ENCODE results near the gene VAPA. TPM values are rescaled to one million over a fixed set of nuclear protein-coding genes. Genes with fewer than 3 reads are reported as not detected.

The VAPA gene
- total and polyA plus RNA-seq, 2 of the 4 experiments (the other 2 are of a cell fraction), result 199 to 206 TPM

GRCh38 chr18:9997711-9998110 lies 83.9 kb downstream of the VAPA start:
- ChIA-PET CTCF (interaction anchor here (0.6 kb wide), 1 partner anchor 1330 kb away, joined by 4 read pairs; no protein-coding TSS in a partner anchor), POLR2A (ENCODE audit: unreplicated experiment) (no interaction called here)
- TF ChIP-seq USF2 (IDR thresholded peaks at IDR 0.05; ENCODE audit: low read depth, low read length) (no peak), MAZ (IDR thresholded peaks at IDR 0.05; ENCODE audit: borderline replicate concordance, low read depth, low read length) (no peak), SMC3 (IDR thresholded peaks at IDR 0.05; ENCODE audit: low read depth, low read length) (no peak), FOS (IDR thresholded peaks at IDR 0.05; ENCODE audit: low read depth, low read length) (no peak), ELK1 (IDR thresholded peaks at IDR 0.05; ENCODE audit: borderline replicate concordance, low read depth, low read length) (no peak), RFX5 (IDR thresholded peaks at IDR 0.05; ENCODE audit: low read depth, low read length) (no peak), CEBPB (IDR thresholded peaks at IDR 0.05; ENCODE audit: low read depth, low read length) (no peak), RAD21 (IDR thresholded peaks at IDR 0.05; ENCODE audit: low read length) (no peak), MXI1 (IDR thresholded peaks at IDR 0.05; ENCODE audit: borderline replicate concordance, low read depth, low read length) (no peak), MAFK (IDR thresholded peaks at IDR 0.05; ENCODE audit: low read depth, low read length) (no peak), RCOR1 (IDR thresholded peaks at IDR 0.05; ENCODE audit: insufficient replicate concordance, low read length) (no peak), CHD1 (IDR thresholded peaks at IDR 0.05; ENCODE audit: low read depth, low read length) (no peak)
- no peak overlapping the region for H4K91ac ChIP-seq (ENCODE audit: insufficient read depth, low read depth, low read length)
- H4K20me1 ChIP-seq (ENCODE audit: insufficient read depth, low read length), result no peaks in the 10 kb centered on the region
- no peak overlapping the region for H3K23ac ChIP-seq (ENCODE audit: low read depth, low read length)
- H3K9me1 ChIP-seq (ENCODE audit: insufficient read depth, low read length), result 0 out of 2 replicates have a peak, but pooled peaks cover 5% of the 10 kb centered on the region
- H3K27me3 ChIP-seq (ENCODE audit: control insufficient read depth, insufficient read depth, low read length), result peaks cover 11% of the 10 kb centered on the region
- no TSS peak for BruUV-seq (replicated peaks)
- H3K4ac ChIP-seq (ENCODE audit: low read depth, low read length), result no peak overlapping the region
- H2BK15ac ChIP-seq (ENCODE audit: low read depth, low read length), result no peak overlapping the region
- H2AFZ ChIP-seq (replicated peaks; ENCODE audit: low read length, poor library complexity), result no peak overlapping the region
- no peak overlapping the region for H3K14ac ChIP-seq (replicated peaks; ENCODE audit: low read depth, low read length)
- H2BK20ac ChIP-seq (ENCODE audit: low read depth, low read length), result no peak overlapping the region
- no peak overlapping the region for H3K27ac ChIP-seq (ENCODE audit: insufficient read depth, low read length)
- H3K56ac ChIP-seq (ENCODE audit: extremely low read depth, insufficient read depth, low read length), result no peak overlapping the region
- H3K4me1 ChIP-seq (ENCODE audit: control insufficient read depth, insufficient read depth, low read length), result peaks cover 2% of the 10 kb centered on the region; the same call in 1 of the 2 replicates
- WGBS, 2 experiments (ENCODE audit: extremely low coverage in 2 of 2, insufficient read length in 1 of 2), result 50% methylated on average over 1 of the region's 1 CpG; no CpG with 5 or more reads in 1 of the 2 experiments
- H2BK120ac ChIP-seq (ENCODE audit: low read depth, low read length), result no peak overlapping the region
- no peak overlapping the region for H2AK9ac ChIP-seq (replicated peaks; ENCODE audit: low read depth, low read length, poor library complexity)
- intact Hi-C loops (cut with micrococcal nuclease) (no loop called here), dilution Hi-C loops (cut with HindIII; ENCODE audit: low sequenced_read_pairs, unreplicated experiment) (loop anchor here (25.0 kb wide), 1 partner anchor 515 kb away; no protein-coding TSS in a partner anchor), in situ Hi-C loops (cut with MboI; ENCODE audit: low sequenced_read_pairs) (no loop called here)
- H3K4me2 ChIP-seq (ENCODE audit: low read depth, low read length), result no peak overlapping the region
- no peak overlapping the region for H3K9ac ChIP-seq (ENCODE audit: low read depth, low read length)
- peaks cover 2% of the 10 kb centered on the region for H3K9me3 ChIP-seq (ENCODE audit: control insufficient read depth, insufficient read depth, low read length)
- no peaks in the 10 kb centered on the region for H3K36me3 ChIP-seq (ENCODE audit: control insufficient read depth, insufficient read depth, low read length)
- H2BK5ac ChIP-seq (ENCODE audit: low read depth, low read length, poor library complexity, severe bottlenecking), result no peak overlapping the region
- DNase-seq, result no peak
- no peaks in the 10 kb centered on the region for H3K79me1 ChIP-seq (ENCODE audit: low read depth in 1 of 2, low read length in 2 of 2)
- no peak overlapping the region for H4K8ac ChIP-seq (ENCODE audit: low read depth in 2 of 2, low read length in 2 of 2)
- H3K4me3 ChIP-seq (ENCODE audit: insufficient read depth, low read depth, low read length), result no peak overlapping the region
- ATAC-seq (ENCODE audit: low read depth), result no peak
- H2AK5ac ChIP-seq (ENCODE audit: low read depth, low read length), result no peak overlapping the region
- H3K18ac ChIP-seq (ENCODE audit: low read depth, low read length), result no peak overlapping the region
- H4K5ac ChIP-seq (ENCODE audit: low read depth, low read length), result no peak overlapping the region

Data from IMR-90 (cell line).